AG10803 (cell line): ENCODE data around the gene BGN.

Experiments used
- DNase-seq: peaks from one replicate; pipeline ENCODE4 v3.0.0; 2010; ENCODE audit warnings: low read depth
- H3K4me3 ChIP-seq: 2 replicates; pipeline ENCODE4 v1.5.1; 2011; ENCODE audit warnings: mild to moderate bottlenecking, low read length, control low read depth
- CTCF ChIP-seq: conservative IDR thresholded peaks from 2 replicates; pipeline ENCODE4 v1.5.1; 2011; ENCODE audit warnings: mild to moderate bottlenecking, low read length, control low read depth, inconsistent platforms

BGN gene

GRCh38 chrX:153448556-153449367, 46.0 kb upstream of the BGN start:
- no peak overlapping the region for H3K4me3 ChIP-seq
- no peak for TF ChIP-seq CTCF
- no peak for DNase-seq

- no peak overlapping the region for H3K4me3 ChIP-seq
- DNase-seq: no peak
- no peak for TF ChIP-seq CTCF
Observed at GRCh38 chrX:153449368-153450113, 45.2 kb upstream of the BGN start.

GRCh38 chrX:153450114-153450948, 44.4 kb upstream of the BGN start:
- TF ChIP-seq CTCF: no peak
- no peak for DNase-seq
- H3K4me3 ChIP-seq: no peak overlapping the region

GRCh38 chrX:153450949-153451277, 43.9 kb upstream of the BGN start:
- H3K4me3 ChIP-seq: no peak overlapping the region
- TF ChIP-seq CTCF: no peak
- DNase-seq: no peak

GRCh38 chrX:153454901-153455550, 39.8 kb upstream of the BGN start:
- H3K4me3 ChIP-seq: no peak overlapping the region
- no peak for TF ChIP-seq CTCF
- no peak for DNase-seq

GRCh38 chrX:153455571-153455970, 39.2 kb upstream of the BGN start:
- DNase-seq: no peak
- no peak overlapping the region for H3K4me3 ChIP-seq
- TF ChIP-seq CTCF: no peak
